Mesodermal cell (in vitro differentiated cells): ENCODE data around the gene VPS39.

Experiments
- H3K27ac ChIP-seq: 2 replicates; pipeline ENCODE4 v1.7.0; 2013; ENCODE audit warnings: mild to moderate bottlenecking, low read depth, low read length, moderate library complexity; ENCODE audit not compliant: severe bottlenecking
- H3K36me3 ChIP-seq: 2 replicates; pipeline ENCODE4 v1.7.1; 2013; ENCODE audit warnings: mild to moderate bottlenecking, low read length, moderate library complexity; ENCODE audit not compliant: control insufficient read depth, insufficient read depth
- H3K4me1 ChIP-seq: one replicate; pipeline ENCODE4 v1.7.1; 2013; ENCODE audit warnings: mild to moderate bottlenecking, low read length; ENCODE audit not compliant: insufficient read depth, control insufficient read depth, poor library complexity, severe bottlenecking
- H3K4me3 ChIP-seq: 2 replicates; pipeline ENCODE4 v1.7.0; 2013; ENCODE audit warnings: low read length, control low read depth, mild to moderate bottlenecking; ENCODE audit not compliant: insufficient read depth, poor library complexity, severe bottlenecking; ENCODE audit errors: extremely low read depth
- H3K9me3 ChIP-seq: 2 replicates; pipeline ENCODE4 v1.7.1; 2013; ENCODE audit warnings: mild to moderate bottlenecking, low read length, moderate library complexity; ENCODE audit not compliant: control insufficient read depth
- WGBS, 2 experiments: methylation state at CpG; one replicate each; pipeline ENCODE4 v1.1.5; 2013; ENCODE audit warnings: missing lambda C conversion rate in 2 of 2; ENCODE audit not compliant: insufficient coverage in 2 of 2; 5-methylcytosine and 5-hydroxymethylcytosine counted together

Gene VPS39

DNA sequence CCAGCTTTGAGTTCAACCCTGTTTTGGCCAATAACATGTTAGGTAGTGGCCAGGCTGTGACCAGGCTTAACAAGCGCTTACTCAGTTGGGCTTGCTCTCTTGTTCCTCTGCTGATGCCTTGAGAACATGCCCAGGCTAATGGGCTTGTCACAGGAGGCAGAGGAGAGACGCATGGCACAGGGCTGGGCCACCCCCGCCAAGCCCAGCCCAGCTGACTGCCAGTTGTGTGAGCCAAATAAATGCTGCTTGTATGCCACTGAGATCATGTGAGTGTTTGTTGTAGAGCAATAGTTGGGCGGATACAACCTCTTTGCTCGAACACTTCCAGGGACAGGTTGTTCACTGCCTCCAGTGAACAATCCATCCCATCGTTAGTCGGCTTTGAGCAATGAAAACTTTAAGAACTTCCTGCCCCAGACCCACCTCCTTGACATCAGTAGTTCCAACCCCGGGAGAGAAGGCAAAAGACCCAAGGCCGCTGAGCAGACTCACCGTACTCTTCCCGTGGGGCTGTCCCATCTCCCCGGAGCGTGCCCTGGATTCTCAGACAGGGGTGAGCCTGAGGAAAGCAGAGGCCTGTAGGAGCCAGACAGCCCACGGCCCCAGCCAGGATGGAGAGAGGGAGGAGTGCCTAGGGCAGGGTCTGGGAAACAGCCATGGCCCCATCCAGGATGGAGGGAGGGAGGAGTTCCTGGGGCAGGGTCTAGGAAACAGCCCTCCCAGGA lies 55.7 kb downstream of the VPS39 start:
- H3K27ac ChIP-seq: no peak overlapping the region
- 94 to 95% methylated on average over 14 of the region's 14 CpGs for WGBS, 2 experiments
- no peak overlapping the region for H3K4me3 ChIP-seq
- peaks cover 13% of the 10 kb centered on the region for H3K4me1 ChIP-seq
- H3K9me3 ChIP-seq: no peaks in the 10 kb centered on the region
- H3K36me3 ChIP-seq: no peaks in the 10 kb centered on the region

DNA sequence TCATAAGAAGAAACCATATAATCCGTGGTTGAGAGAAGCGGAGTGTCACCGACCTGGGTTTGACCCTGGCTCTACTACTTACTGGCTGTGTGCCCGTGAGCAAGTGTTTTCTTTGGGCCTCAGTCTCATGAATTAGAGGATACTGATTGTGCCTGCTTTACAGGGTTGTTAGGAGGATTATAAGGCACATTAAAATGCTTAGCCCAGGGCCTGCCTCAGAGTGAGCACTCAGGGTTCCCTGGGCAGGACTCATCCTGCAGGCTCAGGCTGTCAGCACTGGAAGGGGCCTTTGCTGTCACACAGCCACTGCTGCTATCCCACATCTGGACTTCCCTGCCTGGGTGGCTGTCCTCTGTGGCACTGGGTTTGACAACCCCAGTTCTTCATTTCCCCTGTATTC lies 56.4 kb downstream of the VPS39 start:
- 96 to 97% methylated on average over 3 of the region's 4 CpGs for WGBS, 2 experiments
- Histone ChIP-seq H3K4me3 (no peak overlapping the region), H3K9me3 (no peaks in the 10 kb centered on the region), H3K36me3 (no peaks in the 10 kb centered on the region), H3K27ac (no peak overlapping the region), H3K4me1 (peaks cover 13% of the 10 kb centered on the region)

DNA sequence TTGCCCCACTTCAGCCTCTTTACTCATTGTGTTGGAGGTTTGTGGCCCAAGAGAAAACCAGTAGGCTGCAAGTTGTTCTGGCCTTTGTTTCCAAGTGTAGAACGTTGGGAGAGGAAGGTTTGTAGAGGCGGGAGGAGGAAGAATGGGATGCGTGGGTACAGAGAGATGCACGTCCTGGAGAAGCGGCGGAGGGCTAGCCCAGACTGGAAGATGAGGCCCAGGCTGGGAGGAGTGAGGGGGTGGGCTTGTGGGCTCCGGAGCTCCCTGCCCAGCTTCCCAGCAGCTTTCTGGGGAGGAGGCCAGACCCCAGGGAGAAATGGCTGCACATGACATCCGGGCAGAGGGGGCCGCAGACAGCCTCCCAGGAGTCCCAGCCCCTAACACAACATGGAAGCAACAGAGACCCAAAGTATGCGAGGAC lies 57.0 kb downstream of the VPS39 start:
- WGBS, 2 experiments: 86 to 100% methylated on average over 1 to 8 of the region's 10 CpGs
- Histone ChIP-seq H3K4me3 (no peak overlapping the region), H3K27ac (no peak overlapping the region), H3K36me3 (no peaks in the 10 kb centered on the region), H3K4me1 (peaks cover 8% of the 10 kb centered on the region), H3K9me3 (no peaks in the 10 kb centered on the region)

DNA sequence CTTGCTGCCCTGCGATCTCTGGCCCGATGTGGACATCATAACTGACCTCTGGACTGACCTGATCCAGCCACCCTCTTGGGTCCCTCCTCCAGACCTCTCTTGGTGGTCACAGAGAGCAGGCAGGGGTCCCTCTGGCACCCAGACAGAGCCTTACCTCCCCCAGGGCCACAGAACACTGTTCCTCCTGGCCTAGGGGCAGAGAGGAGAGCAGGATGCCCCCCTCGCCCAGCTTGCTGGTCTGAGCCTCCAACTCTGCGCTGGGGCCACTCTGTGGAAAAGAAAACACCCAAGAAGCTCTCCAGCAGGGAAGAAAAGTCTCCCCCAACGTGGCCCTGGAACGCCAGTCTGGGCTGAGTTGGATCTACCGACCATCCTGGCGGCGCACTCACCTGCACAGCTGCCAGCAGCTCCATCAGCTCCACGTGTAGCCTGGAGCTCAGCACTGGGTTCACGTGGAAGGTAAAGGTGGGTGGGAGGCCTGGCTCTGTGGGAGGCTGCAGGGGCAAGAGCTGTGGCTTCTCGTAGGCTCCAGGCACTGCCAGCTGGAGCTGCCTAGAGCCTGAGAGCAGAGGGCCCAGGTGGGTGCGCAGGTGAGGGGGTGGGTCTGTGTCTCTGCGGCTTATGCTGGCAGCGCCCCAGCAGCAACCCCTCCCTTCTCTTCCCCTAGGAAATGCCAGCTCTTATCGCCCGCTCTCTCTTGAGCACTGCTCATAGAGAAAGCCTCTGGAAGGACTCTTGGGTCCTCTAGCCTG lies 57.7 kb downstream of the VPS39 start:
- WGBS, 2 experiments: 86 to 88% methylated on average over 11 to 13 of the region's 17 CpGs
- no peak overlapping the region for H3K4me3 ChIP-seq
- no peak overlapping the region for H3K27ac ChIP-seq
- no peaks in the 10 kb centered on the region for H3K9me3 ChIP-seq
- no peaks in the 10 kb centered on the region for H3K36me3 ChIP-seq
- peaks cover under 1% of the 10 kb centered on the region for H3K4me1 ChIP-seq

DNA sequence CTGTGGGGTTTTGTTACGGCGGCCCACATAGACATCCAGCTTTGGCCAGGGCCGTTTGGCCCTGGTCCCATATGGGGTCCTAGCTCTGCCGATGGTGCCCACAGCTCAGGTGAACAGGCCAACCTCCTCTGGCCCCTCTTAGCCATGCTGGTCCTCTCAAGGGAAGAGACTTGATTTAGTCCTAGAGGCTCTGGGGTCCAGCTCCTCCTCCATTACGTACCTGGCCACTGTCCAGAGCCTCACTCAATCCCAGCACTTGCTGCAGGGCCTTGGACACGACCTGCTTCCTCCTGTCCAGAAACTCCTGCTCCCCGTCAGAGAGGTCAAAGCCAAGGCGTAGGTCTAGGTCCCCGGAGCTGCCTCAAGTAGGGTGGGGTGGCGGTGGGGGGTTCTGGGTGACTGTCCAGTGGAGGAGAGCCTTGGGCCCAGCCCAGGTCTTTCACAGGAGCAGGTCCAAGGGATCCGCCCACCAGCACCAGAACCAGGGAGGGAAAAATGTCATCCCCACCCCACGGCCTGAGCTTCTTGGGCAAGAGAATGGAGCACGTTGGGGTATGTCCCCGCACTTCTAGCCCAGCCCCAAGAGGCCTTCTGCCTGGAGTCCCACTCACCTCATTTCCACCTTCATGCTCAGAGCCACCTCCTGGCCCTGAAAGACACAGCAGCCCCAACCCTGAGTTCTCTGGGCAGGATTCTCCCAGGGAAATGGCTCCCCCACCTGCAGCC lies 58.4 kb downstream of the VPS39 start:
- H3K36me3 ChIP-seq: no peaks in the 10 kb centered on the region
- H3K9me3 ChIP-seq: no peaks in the 10 kb centered on the region
- H3K4me3 ChIP-seq: no peak overlapping the region
- no peaks in the 10 kb centered on the region for H3K4me1 ChIP-seq
- H3K27ac ChIP-seq: no peak overlapping the region
- WGBS, 2 experiments: 90 to 91% methylated on average over 12 of the region's 14 CpGs

DNA sequence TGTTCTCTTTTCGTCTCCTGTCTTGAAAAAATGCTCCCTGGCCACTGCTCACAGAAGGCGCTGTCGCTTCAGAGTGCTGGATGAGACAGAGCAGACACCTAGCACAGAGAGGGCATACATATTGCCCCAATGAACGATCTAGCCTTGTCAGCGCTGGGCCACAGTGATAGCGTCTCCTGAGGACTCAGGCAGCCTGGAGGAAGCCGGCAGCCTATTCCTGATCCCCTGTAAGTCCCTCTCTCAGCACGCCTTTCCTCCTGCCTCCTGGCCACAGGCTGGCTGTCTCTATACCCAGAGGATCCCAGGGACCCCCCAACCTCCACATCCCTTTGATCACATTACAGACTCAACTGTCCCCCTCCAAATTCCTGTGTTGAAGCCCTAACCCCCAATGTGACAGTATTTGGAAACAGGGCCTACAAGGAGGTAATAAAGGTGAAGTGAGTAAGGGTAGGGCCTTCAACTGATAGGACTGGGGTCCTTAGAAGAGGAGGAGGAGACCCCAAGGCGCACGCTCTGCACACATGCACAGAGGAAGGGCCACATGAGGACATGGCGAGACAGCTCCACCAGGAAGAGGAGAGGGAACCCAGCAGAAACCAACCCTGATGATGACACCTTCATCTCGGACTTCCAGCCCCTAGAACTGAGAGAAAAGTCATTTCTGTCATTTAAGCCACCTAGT lies 59.2 kb downstream of the VPS39 start:
- no peaks in the 10 kb centered on the region for H3K4me1 ChIP-seq
- no peak overlapping the region for H3K4me3 ChIP-seq
- no peaks in the 10 kb centered on the region for H3K9me3 ChIP-seq
- no peak overlapping the region for H3K27ac ChIP-seq
- no peaks in the 10 kb centered on the region for H3K36me3 ChIP-seq
- 84 to 88% methylated on average over 12 of the region's 12 CpGs for WGBS, 2 experiments

DNA sequence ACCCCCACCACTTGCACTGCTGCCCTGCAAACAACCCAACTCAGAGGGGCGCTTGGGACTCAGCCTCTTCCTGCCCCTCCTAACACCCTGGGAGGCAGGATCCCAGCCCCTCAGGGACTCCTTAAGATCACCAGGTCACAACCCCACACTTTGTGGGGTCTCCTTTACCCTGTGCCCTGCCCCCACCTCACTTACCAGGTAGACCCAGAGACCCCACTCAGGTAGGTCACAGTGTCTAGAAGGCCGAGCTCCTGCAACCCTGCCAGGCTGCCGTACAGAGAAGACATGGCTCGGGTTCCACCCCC lies 60.7 kb downstream of the VPS39 start:
- Histone ChIP-seq H3K4me1 (no peaks in the 10 kb centered on the region), H3K4me3 (no peak overlapping the region), H3K9me3 (no peaks in the 10 kb centered on the region), H3K27ac (no peak overlapping the region), H3K36me3 (no peaks in the 10 kb centered on the region)
- WGBS, 2 experiments: 100% methylated on average over 2 to 4 of the region's 4 CpGs

DNA sequence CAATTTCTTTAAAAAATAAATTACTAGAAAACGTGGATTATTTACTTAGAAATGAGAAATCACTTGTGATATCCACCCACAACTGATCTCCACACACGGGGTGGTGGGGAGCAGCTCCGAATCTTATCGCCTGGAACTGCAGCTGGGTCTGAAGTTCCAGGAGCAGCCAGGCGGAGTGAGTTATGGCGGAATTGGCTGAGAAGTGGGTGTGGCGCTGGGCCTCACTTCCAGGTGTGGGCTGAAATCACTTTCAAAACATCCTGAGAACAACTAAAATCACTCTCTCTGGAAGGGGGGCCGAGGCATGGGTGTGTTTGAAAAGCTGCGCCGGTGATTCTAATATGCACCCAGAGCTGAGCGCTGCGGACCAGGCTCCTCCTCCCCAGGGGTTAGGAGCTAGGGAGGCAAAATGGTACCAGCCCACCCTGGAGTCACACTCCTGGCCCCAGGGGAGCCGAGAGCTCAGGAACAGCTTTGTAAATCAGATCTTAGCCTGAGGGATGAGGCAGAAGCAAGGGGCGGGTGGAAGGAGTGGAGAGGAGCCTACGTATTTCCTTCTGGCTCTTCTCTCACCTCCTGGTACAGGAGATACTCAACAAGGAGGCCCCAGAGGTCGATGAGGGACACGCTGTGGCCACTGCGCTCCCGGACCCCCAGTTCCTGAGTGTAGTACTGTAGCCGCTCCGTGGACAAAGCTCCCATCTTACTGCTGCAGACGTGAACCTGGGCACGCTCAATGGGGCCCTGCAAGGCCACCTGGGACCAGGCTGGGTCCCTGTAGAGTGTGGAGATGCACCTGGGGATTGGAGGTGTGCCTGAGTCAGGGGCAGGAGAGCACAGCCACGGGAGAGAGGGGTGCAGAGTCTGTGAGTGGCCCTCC lies 61.3 kb downstream of the VPS39 start:
- H3K27ac ChIP-seq: no peak overlapping the region
- 91 to 95% methylated on average over 13 to 18 of the region's 24 CpGs for WGBS, 2 experiments
- H3K4me1 ChIP-seq: no peaks in the 10 kb centered on the region
- no peaks in the 10 kb centered on the region for H3K9me3 ChIP-seq
- H3K4me3 ChIP-seq: no peak overlapping the region
- no peaks in the 10 kb centered on the region for H3K36me3 ChIP-seq

DNA sequence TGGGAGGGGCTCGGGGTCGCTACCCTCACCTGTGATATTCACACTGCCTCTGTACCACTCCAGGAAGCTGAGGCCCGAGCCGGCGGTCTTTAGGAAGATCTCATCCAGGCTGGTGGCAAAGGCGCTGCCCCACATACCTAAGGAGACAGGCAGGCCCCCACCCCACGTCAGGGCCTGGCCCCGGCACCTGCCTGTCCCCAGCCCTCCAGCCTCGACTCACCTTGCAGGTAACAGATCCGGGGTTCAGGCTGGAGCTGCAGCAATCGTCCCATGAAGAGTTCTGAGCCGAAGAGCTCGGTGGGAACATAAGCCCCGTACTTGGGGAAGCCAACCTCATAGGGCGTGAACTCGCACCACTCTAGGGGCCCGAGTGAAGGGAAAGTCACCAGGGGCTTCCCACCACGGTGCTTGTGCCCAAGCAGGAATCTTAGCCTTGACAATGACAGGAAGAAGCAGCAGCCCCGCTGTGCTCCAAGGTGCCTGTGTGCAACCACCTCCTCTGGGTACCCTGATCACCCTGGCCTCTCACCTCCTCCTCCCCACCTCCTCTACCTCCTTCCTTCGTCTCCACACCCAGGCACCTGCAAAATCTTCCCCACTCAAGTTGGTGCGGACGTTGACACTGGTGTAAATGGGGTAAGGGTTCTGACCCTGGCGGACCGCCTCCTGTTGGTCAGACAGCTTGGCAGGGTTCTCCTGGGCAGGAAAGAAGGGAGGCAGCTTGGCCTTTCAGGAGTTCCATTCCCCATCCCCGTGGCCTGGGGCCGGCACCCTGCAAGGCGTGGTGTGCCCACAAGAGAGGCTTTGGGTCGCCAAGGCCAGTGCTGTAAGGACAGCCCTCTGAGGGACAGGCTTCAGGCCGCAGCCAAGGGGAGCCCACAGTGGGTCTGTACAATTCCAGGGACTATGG lies 62.3 kb downstream of the VPS39 start:
- Histone ChIP-seq H3K27ac (no peak overlapping the region), H3K36me3 (no peaks in the 10 kb centered on the region), H3K9me3 (no peaks in the 10 kb centered on the region), H3K4me1 (no peaks in the 10 kb centered on the region), H3K4me3 (no peak overlapping the region)
- WGBS, 2 experiments: 89% methylated on average over 19 to 20 of the region's 29 CpGs
